Measurements from ENCODE around the gene PCBP2. TPM values are rescaled to one million over a fixed set of nuclear protein-coding genes. Genes with fewer than 3 reads are reported as not detected.

PCBP2 gene
- total RNA-seq: 152 and 259 TPM in 2 replicates

DNA sequence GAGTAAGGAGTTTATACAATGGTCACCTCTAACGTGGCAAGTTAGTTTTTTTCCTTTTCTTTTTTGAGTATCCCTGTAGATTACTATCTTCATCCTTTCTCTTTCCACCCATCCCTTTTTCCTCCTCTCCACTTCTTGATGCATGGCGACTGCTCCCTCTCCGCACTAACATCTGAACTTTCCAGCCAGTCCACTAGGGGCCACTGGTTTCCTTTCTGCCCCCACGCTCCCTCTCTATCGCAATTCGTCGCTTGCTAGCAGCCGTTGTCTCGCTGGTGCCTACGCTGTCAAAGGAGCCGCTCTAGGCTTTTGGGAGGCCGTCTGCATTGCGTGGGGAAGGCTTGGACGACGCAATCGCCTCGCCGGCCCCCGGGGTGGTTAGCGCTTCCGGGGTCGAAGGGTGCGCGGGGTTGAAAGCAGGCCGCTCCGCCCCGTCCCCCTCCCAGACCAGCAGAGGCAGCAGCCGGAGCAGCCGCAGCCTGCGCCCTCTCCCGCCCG is at the start of gene PCBP2:
PCBP2 (plus strand) TSS at position 442 of the 498 bp plus-strand sequence. CDS start 2,699 bp downstream, outside the sequence.

GRCh38 chr12:53423597-53423996 is 28.3 kb upstream of the PCBP2 start, which contains the start of gene AMHR2:
TSS of gene AMHR2 (plus strand) at chr12:53423855. CDS start at chr12:53423935, 80 bp downstream.

DNA sequence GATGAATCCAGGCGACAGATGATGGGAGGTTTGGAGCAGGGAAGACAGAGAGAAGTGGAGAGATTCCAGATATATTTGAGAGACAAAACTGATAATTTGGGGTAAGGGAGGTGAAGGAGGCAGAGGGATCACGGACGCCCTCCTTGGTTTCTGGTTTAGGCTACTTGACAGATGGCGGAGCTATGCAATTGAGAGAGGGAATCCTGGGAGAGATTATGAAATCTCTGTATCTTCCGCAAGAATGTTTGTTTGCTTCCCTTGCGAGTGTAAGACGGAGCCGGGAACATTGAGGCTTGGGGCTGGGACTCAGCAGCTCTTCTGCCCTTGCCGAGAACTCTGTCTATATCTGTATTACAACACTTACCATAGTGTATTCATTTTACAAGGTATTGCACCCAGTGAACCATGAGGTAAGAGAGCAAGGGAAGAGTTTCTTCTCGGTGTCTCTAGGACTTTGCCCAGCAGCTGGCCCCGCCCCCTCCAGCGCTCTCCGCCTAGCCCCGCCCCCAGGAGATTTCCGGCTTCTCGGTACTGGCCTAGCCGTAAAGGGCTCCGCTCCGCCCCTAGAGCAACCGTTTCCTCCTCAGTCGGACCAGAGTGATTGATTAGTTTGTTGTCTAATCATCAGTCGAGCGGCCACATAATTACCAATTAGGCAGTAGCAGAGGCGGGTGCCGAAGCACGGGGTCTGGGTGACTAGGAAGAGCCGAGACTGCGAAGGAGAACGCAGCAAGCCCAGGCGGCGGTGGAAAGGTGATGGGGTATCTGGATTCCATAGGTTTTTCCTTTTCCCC is 10.7 kb upstream of the PCBP2 start, which contains the start of gene PRR13:
PRR13 (plus strand) TSS at position 695 of the 794 bp plus-strand sequence. CDS start 981 bp downstream, outside the sequence.

GRCh38 chr12:53499266-53500141 is 47.6 kb downstream of the PCBP2 start, which contains the start of gene MAP3K12:
TSS of gene MAP3K12 (minus strand) at chr12:53499458. CDS start at chr12:53487391, 12,067 bp downstream.

GRCh38 chr12:53500776-53501614 is 49.1 kb downstream of the PCBP2 start, which contains the start of gene TARBP2:
TSS of gene TARBP2 (plus strand) at chr12:53501283. CDS start at chr12:53501409, 126 bp downstream.

GRCh38 chr12:53506881-53507602 is 55.1 kb downstream of the PCBP2 start, which contains the start of gene NPFF:
TSS of gene NPFF (minus strand) at chr12:53507484. CDS start at chr12:53507474, 10 bp downstream.

Other genes with a start within 250 kb of the PCBP2 start
- 1.5 and 2.1 TPM in 2 replicates for gene ITGB7, start 244.9 kb upstream of the PCBP2 start, total RNA-seq
- 42.1 and 48.3 TPM in 2 replicates for gene RARG, start 219.9 kb upstream of the PCBP2 start, total RNA-seq
- 3.9 and 7.8 TPM in 2 replicates for gene ESPL1, start 183.8 kb upstream of the PCBP2 start, total RNA-seq
- gene PFDN5, start 156.6 kb upstream of the PCBP2 start, total RNA-seq: 963 and 1,329 TPM in 2 replicates
- 48.2 and 62.1 TPM in 2 replicates for gene MYG1, start 152.4 kb upstream of the PCBP2 start, total RNA-seq
- gene AAAS, start 130.5 kb upstream of the PCBP2 start, total RNA-seq: 38.7 and 49.7 TPM in 2 replicates
- 0.12 TPM in 1 of 2 replicates, not detected in the other for gene SP7, start 115.7 kb upstream of the PCBP2 start, total RNA-seq
- gene SP1, start 71.9 kb upstream of the PCBP2 start, total RNA-seq: 26.0 and 28.4 TPM in 2 replicates
- not detected in 2 replicates for gene AMHR2, start 28.2 kb upstream of the PCBP2 start, total RNA-seq
- 28.5 and 31.8 TPM in 2 replicates for gene PRR13, start 10.4 kb upstream of the PCBP2 start, total RNA-seq
- 26.6 TPM in 2 replicates for gene MAP3K12, start 47.4 kb downstream of the PCBP2 start, total RNA-seq
- 42.2 and 47.0 TPM in 2 replicates for gene TARBP2, start 49.2 kb downstream of the PCBP2 start, total RNA-seq
- not detected in 2 replicates for gene NPFF, start 55.4 kb downstream of the PCBP2 start, total RNA-seq
- gene ATF7, start 174.3 kb downstream of the PCBP2 start, total RNA-seq: 9.0 and 15.2 TPM in 2 replicates
- 103 and 115 TPM in 2 replicates for gene ATP5MC2, start 224.0 kb downstream of the PCBP2 start, total RNA-seq